Astrocyte (in vitro differentiated cells and primary cell): ENCODE measurements around the gene ADRA2B. TPM values are rescaled to one million over a fixed set of nuclear protein-coding genes. Genes with fewer than 3 reads are reported as not detected.

Experiments
- DNase-seq: peaks from one replicate; pipeline ENCODE4 v3.0.0-alpha.2; 2010; ENCODE audit warnings: low read depth
- FAIRE-seq: peaks from 2 replicates; lab custom pipeline; 2011; peaks lifted over from hg19 to GRCh38; lab: Jason Lieb, UNC
- H2AFZ ChIP-seq: 2 replicates; pipeline ENCODE4 v1.6.0; 2012; ENCODE audit warnings: low read depth, low read length, inconsistent platforms
- H3K27ac ChIP-seq: 2 replicates; pipeline ENCODE4 v1.5.1; 2011; ENCODE audit warnings: low read depth, low read length, inconsistent platforms
- H3K27me3 ChIP-seq: 2 replicates; pipeline ENCODE4 v1.6.0; 2011; ENCODE audit warnings: low read length, inconsistent platforms; ENCODE audit not compliant: insufficient read depth
- H3K36me3 ChIP-seq: 2 replicates; pipeline ENCODE4 v1.5.1; 2011; ENCODE audit warnings: low read length, inconsistent platforms; ENCODE audit not compliant: insufficient read depth
- H3K4me1 ChIP-seq: 2 replicates; pipeline ENCODE4 v1.5.1; 2011; ENCODE audit warnings: low read length, inconsistent platforms; ENCODE audit not compliant: insufficient read depth
- H3K4me2 ChIP-seq: 2 replicates; pipeline ENCODE4 v1.6.0; 2012; ENCODE audit warnings: low read length, inconsistent platforms
- H3K4me3 ChIP-seq: 2 replicates; pipeline ENCODE4 v1.5.1; 2011; ENCODE audit warnings: low read depth, mild to moderate bottlenecking, low read length, inconsistent platforms; ENCODE audit not compliant: insufficient read depth
- H3K79me2 ChIP-seq: 2 replicates; pipeline ENCODE4 v1.6.0; 2012; ENCODE audit warnings: mild to moderate bottlenecking, low read length, inconsistent platforms; ENCODE audit not compliant: insufficient read depth
- H3K9ac ChIP-seq: 2 replicates; pipeline ENCODE4 v1.6.0; 2012; ENCODE audit warnings: mild to moderate bottlenecking, low read length, inconsistent platforms
- H3K9me3 ChIP-seq: 2 replicates; pipeline ENCODE4 v1.5.1; 2012; ENCODE audit warnings: low read depth, mild to moderate bottlenecking, low read length, inconsistent platforms; ENCODE audit not compliant: insufficient read depth
- H4K20me1 ChIP-seq: 2 replicates; pipeline ENCODE4 v1.6.0; 2012; ENCODE audit warnings: low read length, inconsistent platforms; ENCODE audit not compliant: insufficient read depth
- H3K27ac Mint-ChIP-seq: one replicate; pipeline ENCODE4 v1.8.0; 2021; ENCODE audit warnings: mild to moderate bottlenecking, mixed read lengths; ENCODE audit not compliant: unreplicated experiment
- H3K27me3 Mint-ChIP-seq: one replicate; pipeline ENCODE4 v1.8.0; 2021; ENCODE audit warnings: low read depth, mixed read lengths; ENCODE audit not compliant: unreplicated experiment
- H3K36me3 Mint-ChIP-seq: one replicate; pipeline ENCODE4 v1.8.0; 2021; ENCODE audit warnings: low read depth, mixed read lengths; ENCODE audit not compliant: unreplicated experiment
- H3K4me1 Mint-ChIP-seq: one replicate; pipeline ENCODE4 v1.8.0; 2021; ENCODE audit warnings: low read depth, mixed read lengths; ENCODE audit not compliant: unreplicated experiment
- H3K4me3 Mint-ChIP-seq: one replicate; pipeline ENCODE4 v1.8.0; 2021; ENCODE audit warnings: mild to moderate bottlenecking, moderate library complexity, mixed read lengths; ENCODE audit not compliant: unreplicated experiment
- H3K9me3 Mint-ChIP-seq: one replicate; pipeline ENCODE4 v1.8.0; 2021; ENCODE audit warnings: mild to moderate bottlenecking, mixed read lengths; ENCODE audit not compliant: unreplicated experiment
- EZH2 ChIP-seq: IDR thresholded peaks from 2 replicates; pipeline ENCODE4 v1.6.1; 2012; ENCODE audit warnings: mild to moderate bottlenecking, low read length, inconsistent platforms; ENCODE audit not compliant: insufficient read depth
- total RNA-seq: library from RNA; stranded (reverse); gene quantifications from 2 replicates; pipeline ENCODE4 v1.2.1, GENCODE V29; 2021
- TF ChIP-seq, protein P1 (sequence below): IDR thresholded peaks from 2 replicates; pipeline ENCODE4 v1.5.1; 2011; ENCODE audit warnings: low read depth, mild to moderate bottlenecking, inconsistent platforms, low read length, moderate library complexity; ENCODE audit not compliant: insufficient read depth

ADRA2B gene
- total RNA-seq, 1 donor from 2014 or later: not detected

GRCh38 chr2:96156926-96157648 lies 40.7 kb upstream of the ADRA2B start:
- H3K36me3 ChIP-seq: no peaks in the 10 kb centered on the region
- peaks cover 8% of the 10 kb centered on the region for H3K4me1 ChIP-seq
- H3K4me1 Mint-ChIP-seq: no peaks in the 10 kb centered on the region
- no peak overlapping the region for H3K4me3 ChIP-seq
- H3K27me3 Mint-ChIP-seq: peaks cover 56% of the 10 kb centered on the region
- no peak for DNase-seq
- H3K36me3 Mint-ChIP-seq: no peaks in the 10 kb centered on the region
- H4K20me1 ChIP-seq: no peaks in the 10 kb centered on the region
- H3K79me2 ChIP-seq: no peaks in the 10 kb centered on the region
- H3K9ac ChIP-seq: no peak overlapping the region
- H3K9me3 Mint-ChIP-seq: peaks cover 5% of the 10 kb centered on the region
- H3K4me3 Mint-ChIP-seq: no peak overlapping the region
- H3K4me2 ChIP-seq: peak overlapping the region; percentile 48
- H3K27me3 ChIP-seq: no peaks in the 10 kb centered on the region
- H3K27ac Mint-ChIP-seq: no peak overlapping the region
- no peak overlapping the region for H2AFZ ChIP-seq
- no peaks in the 10 kb centered on the region for H3K9me3 ChIP-seq
- no peak overlapping the region for H3K27ac ChIP-seq
- no peak for FAIRE-seq
- TF ChIP-seq, protein P1, sequence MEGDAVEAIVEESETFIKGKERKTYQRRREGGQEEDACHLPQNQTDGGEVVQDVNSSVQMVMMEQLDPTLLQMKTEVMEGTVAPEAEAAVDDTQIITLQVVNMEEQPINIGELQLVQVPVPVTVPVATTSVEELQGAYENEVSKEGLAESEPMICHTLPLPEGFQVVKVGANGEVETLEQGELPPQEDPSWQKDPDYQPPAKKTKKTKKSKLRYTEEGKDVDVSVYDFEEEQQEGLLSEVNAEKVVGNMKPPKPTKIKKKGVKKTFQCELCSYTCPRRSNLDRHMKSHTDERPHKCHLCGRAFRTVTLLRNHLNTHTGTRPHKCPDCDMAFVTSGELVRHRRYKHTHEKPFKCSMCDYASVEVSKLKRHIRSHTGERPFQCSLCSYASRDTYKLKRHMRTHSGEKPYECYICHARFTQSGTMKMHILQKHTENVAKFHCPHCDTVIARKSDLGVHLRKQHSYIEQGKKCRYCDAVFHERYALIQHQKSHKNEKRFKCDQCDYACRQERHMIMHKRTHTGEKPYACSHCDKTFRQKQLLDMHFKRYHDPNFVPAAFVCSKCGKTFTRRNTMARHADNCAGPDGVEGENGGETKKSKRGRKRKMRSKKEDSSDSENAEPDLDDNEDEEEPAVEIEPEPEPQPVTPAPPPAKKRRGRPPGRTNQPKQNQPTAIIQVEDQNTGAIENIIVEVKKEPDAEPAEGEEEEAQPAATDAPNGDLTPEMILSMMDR: no peak
- TF ChIP-seq EZH2: no peak

DNA sequence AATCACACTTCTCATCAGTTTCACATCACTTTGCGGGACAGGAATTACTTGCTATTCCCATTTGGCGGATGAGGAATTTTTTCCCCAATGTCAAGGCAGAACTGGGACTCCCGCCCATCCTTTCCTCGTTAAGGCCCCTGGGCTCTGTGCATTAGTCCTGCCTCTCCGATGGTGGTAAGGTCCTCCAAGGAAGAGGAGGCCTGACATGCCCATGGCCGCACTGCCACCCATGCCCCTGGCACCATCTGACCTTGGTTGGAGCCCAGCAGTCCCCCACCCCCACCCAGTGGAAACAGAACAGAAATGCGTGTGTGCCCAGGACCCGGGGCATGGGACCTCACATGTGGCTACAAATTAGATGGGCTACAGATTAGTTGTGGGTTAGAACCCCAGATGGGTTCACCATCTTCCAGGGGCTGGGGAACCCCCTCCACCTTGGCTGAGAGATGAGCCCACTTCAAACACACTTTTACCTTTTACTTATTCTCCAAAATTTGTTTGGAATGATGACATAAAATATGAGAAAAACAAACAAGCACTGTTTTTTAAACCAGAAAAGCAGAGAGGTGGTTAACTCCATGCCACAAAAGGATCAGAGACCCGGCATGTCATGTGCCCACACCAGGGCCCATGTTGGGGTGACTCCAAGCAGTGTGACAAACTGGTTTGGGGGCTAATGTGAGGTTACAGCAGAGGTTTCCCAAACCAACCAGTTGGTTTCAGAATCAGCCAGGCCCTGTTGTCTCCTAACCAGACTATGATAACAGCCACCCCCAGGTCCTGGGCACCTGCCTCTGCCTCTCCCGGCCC lies 39.8 kb upstream of the ADRA2B start:
- Mint-ChIP-seq H3K27ac (no peak overlapping the region), H3K4me3 (no peak overlapping the region), H3K9me3 (peaks cover 5% of the 10 kb centered on the region), H3K27me3 (peaks cover 63% of the 10 kb centered on the region), H3K4me1 (no peaks in the 10 kb centered on the region), H3K36me3 (no peaks in the 10 kb centered on the region)
- Histone ChIP-seq H3K9me3 (no peaks in the 10 kb centered on the region), H3K4me3 (no peak overlapping the region), H3K9ac (no peak overlapping the region), H3K36me3 (no peaks in the 10 kb centered on the region), H4K20me1 (no peaks in the 10 kb centered on the region), H3K27me3 (no peaks in the 10 kb centered on the region), H3K4me2 (no peak overlapping the region), H3K27ac (no peak overlapping the region), H2AFZ (no peak overlapping the region), H3K79me2 (no peaks in the 10 kb centered on the region), H3K4me1 (peaks cover 8% of the 10 kb centered on the region)
- TF ChIP-seq, protein P1: no peak
- no peak for TF ChIP-seq EZH2
- DNase-seq (no peak), FAIRE-seq (no peak)
